Measurements from ENCODE around the gene SHOC2. TPM values are rescaled to one million over a fixed set of nuclear protein-coding genes. Genes with fewer than 3 reads are reported as not detected.

SHOC2 gene
- total RNA-seq, 1 donor from 2014 or later, result 38.7 TPM

- H3K27ac Mint-ChIP-seq, result no peak overlapping the region
- peaks cover 6% of the 10 kb centered on the region for H3K9me3 Mint-ChIP-seq
- no peaks in the 10 kb centered on the region for H3K27me3 Mint-ChIP-seq
- TF ChIP-seq CTCF (conservative IDR thresholded peaks at IDR 0.05), result no peak
- H3K4me1 Mint-ChIP-seq (ENCODE audit: unreplicated experiment), result peaks cover 4% of the 10 kb centered on the region
- no peak for DNase-seq (ENCODE audit: extremely low spot score, unreplicated experiment)
- no peak overlapping the region for H3K4me3 Mint-ChIP-seq
- peaks cover 17% of the 10 kb centered on the region for H3K36me3 Mint-ChIP-seq
Measured at GRCh38 chr10:110976577-110976976, 57.2 kb downstream of the SHOC2 start.

GRCh38 chr10:110977662-110978061, 58.3 kb downstream of the SHOC2 start:
- peaks cover 17% of the 10 kb centered on the region for H3K36me3 Mint-ChIP-seq
- H3K4me3 Mint-ChIP-seq, result no peak overlapping the region
- H3K4me1 Mint-ChIP-seq (ENCODE audit: unreplicated experiment), result no peaks in the 10 kb centered on the region
- DNase-seq (ENCODE audit: extremely low spot score, unreplicated experiment), result no peak
- no peak for TF ChIP-seq CTCF (conservative IDR thresholded peaks at IDR 0.05)
- peaks cover 6% of the 10 kb centered on the region for H3K9me3 Mint-ChIP-seq
- H3K27ac Mint-ChIP-seq, result no peak overlapping the region
- no peaks in the 10 kb centered on the region for H3K27me3 Mint-ChIP-seq

GRCh38 chr10:110978204-110978603, 58.8 kb downstream of the SHOC2 start:
- H3K27me3 Mint-ChIP-seq, result no peaks in the 10 kb centered on the region
- H3K27ac Mint-ChIP-seq, result no peak overlapping the region
- H3K36me3 Mint-ChIP-seq, result peaks cover 17% of the 10 kb centered on the region
- DNase-seq (ENCODE audit: extremely low spot score, unreplicated experiment), result no peak
- H3K4me1 Mint-ChIP-seq (ENCODE audit: unreplicated experiment), result no peaks in the 10 kb centered on the region
- peaks cover 6% of the 10 kb centered on the region for H3K9me3 Mint-ChIP-seq
- no peak for TF ChIP-seq CTCF (conservative IDR thresholded peaks at IDR 0.05)
- no peak overlapping the region for H3K4me3 Mint-ChIP-seq

GRCh38 chr10:110979611-110980010, 60.2 kb downstream of the SHOC2 start:
- Mint-ChIP-seq H3K9me3 (peaks cover 6% of the 10 kb centered on the region), H3K27me3 (no peaks in the 10 kb centered on the region), H3K27ac (no peak overlapping the region), H3K4me3 (no peak overlapping the region), H3K36me3 (peaks cover 17% of the 10 kb centered on the region), H3K4me1 (ENCODE audit: unreplicated experiment) (no peaks in the 10 kb centered on the region)
- no peak for TF ChIP-seq CTCF (conservative IDR thresholded peaks at IDR 0.05)
- DNase-seq (ENCODE audit: extremely low spot score, unreplicated experiment), result no peak

GRCh38 chr10:110980807-110981206, 61.4 kb downstream of the SHOC2 start:
- no peak for TF ChIP-seq CTCF (conservative IDR thresholded peaks at IDR 0.05)
- no peak for DNase-seq (ENCODE audit: extremely low spot score, unreplicated experiment)
- Mint-ChIP-seq H3K4me3 (no peak overlapping the region), H3K4me1 (ENCODE audit: unreplicated experiment) (no peaks in the 10 kb centered on the region), H3K27me3 (no peaks in the 10 kb centered on the region), H3K9me3 (peaks cover 6% of the 10 kb centered on the region), H3K36me3 (peaks cover 17% of the 10 kb centered on the region), H3K27ac (no peak overlapping the region)

- Mint-ChIP-seq H3K4me1 (ENCODE audit: unreplicated experiment) (no peaks in the 10 kb centered on the region), H3K4me3 (no peak overlapping the region), H3K9me3 (peaks cover 6% of the 10 kb centered on the region), H3K27ac (no peak overlapping the region), H3K27me3 (no peaks in the 10 kb centered on the region), H3K36me3 (peaks cover 9% of the 10 kb centered on the region)
- DNase-seq (ENCODE audit: extremely low spot score, unreplicated experiment), result no peak
- no peak for TF ChIP-seq CTCF (conservative IDR thresholded peaks at IDR 0.05)
Measured at GRCh38 chr10:110983466-110983865, 64.1 kb downstream of the SHOC2 start.
